GM15510 (cell line): ENCODE data around the gene DDRGK1.

Source experiments
- POLR2A ChIP-seq: IDR thresholded peaks from 3 replicates; pipeline ENCODE4 v1.6.1; 2011; ENCODE audit warnings: borderline replicate concordance; ENCODE audit not compliant: insufficient read length; ENCODE audit errors: extremely low read depth

Gene DDRGK1

DNA sequence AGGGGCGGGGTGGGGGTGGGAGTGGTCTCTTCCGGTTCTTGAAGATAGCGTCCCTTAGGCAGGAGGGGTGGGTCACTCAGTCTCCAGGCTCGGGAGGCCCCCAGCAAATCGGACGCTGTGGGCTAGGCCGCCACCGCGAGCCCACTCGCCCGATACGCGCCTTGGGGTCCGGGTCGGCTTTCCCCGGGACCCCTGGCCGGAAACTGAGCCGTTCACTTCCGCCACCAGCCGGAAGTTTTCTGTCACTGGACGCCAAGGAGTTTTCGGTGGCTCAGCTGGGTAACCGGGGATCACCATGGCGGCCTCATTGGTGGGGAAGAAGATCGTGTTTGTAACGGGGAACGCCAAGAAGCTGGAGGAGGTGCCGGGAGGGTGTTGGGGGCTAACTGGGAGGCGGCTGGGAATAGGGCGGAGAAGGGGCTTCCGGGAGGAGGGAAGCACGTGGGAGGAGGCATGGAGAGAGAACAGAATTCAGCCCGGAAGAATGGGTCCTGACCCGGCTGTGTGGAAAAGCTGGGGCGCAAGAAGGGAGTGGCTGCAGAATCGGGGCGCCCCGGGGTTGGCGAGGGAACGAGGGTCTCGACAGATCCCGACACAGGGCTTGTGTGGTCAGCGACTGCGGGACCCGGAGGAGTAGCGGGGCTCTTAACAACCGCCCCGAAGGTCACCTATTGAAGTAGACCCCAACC, 4.9 kb upstream of the DDRGK1 start, which contains the start of gene ITPA:
Gene ITPA, plus strand, starts transcription at position 242 of the 689 bp plus-strand sequence. Its CDS starts 54 bp downstream, at position 296.
- TF ChIP-seq POLR2A, result peak; percentile 69

GRCh38 chr20:3208786-3209256, 4.3 kb upstream of the DDRGK1 start:
- TF ChIP-seq POLR2A, result no peak

DNA sequence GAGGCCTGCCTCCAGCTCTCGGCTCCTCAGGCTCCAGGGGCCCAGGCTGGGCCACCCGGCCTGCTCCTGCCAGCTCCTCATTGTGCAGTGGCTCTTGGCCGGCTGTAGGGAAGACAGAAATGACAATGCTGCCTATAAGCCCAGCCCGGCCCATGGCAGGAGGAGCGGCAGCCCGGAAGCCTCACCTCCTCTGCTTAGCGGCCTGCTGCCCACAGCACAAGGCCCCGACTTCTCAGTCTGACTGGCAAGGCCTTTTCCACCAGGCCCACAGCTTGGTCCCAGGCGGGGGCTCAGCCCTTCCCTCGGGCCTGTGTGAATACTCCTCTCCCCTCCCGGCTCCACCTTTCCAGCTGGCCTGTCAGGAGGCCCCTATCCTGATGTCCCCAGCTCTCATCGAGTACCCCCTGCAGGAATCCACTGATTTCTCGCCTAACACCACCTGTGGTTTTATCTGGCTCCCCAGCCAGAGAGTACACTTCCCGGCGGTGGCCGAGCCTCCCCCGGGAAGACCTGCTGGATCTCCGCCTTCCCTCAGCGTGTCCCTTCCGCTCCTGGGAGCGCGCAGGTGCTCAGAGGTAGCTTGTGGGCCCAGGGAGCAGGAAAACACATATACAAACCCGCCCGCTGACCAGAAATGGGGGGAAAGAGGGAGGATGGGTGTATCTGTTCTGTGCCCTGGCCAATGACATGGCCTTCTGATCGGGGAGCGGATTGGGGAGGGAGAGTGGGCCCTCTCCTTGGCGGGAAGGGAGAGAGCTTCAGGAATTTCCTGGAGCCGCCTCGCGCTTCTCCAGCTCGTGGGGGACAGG, 963 bp downstream of the DDRGK1 start:
- TF ChIP-seq POLR2A, result no peak

DNA sequence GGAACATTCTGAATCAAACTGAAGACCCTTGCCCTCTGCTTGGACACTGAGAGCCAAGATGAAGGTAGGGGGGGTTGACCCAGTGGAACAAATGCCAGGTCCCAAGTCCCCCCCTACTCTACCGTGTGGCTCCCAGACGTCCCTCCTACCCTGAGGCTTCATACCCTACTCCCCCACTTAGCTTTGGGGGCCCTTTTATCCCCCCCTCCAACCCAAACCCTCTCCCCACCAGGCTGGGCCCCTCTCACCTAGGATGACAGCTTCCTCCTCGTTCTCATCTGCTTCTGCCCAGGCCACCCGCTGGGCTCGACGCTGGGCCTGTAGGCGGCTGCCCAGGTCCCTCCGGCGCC, 1.5 kb downstream of the DDRGK1 start:
- no peak for TF ChIP-seq POLR2A

GRCh38 chr20:3199976-3200755, 4.3 kb downstream of the DDRGK1 start:
- no peak for TF ChIP-seq POLR2A

- no peak for TF ChIP-seq POLR2A
Measured at GRCh38 chr20:3199206-3199605, 5.3 kb downstream of the DDRGK1 start.

DNA sequence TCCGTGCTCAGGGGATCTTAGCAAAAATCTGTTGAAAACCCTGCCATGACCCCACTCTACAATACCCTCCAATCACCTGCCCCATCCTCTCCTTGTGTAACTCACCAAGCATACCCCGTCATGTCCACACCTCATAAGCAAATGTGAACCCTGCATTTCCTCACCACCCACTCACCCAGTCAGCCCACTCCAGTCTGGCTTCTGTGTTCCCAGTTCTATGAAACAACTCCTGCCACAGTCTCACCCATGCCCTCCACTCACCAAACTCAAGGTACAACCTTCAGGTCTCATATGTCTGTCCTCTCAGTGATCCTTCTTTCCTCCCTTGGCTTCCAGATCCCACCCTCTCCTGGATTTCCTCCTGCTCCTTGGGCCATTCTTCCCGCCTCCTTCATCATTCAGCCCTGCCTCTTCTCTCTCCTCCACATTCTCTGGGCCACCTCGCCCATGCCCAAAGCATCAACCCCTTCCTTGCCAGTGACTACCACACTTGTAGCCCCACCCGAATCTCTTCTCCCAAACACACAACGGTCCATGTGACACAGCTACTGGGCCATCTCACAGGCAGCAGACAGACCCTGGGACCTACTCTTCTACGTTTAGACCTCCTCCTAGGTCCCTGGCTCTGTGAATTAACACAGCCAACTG, 8.8 kb downstream of the DDRGK1 start:
- TF ChIP-seq POLR2A, result no peak

- no peak for TF ChIP-seq POLR2A
Measured at GRCh38 chr20:3194617-3195280, 9.7 kb downstream of the DDRGK1 start.

DNA sequence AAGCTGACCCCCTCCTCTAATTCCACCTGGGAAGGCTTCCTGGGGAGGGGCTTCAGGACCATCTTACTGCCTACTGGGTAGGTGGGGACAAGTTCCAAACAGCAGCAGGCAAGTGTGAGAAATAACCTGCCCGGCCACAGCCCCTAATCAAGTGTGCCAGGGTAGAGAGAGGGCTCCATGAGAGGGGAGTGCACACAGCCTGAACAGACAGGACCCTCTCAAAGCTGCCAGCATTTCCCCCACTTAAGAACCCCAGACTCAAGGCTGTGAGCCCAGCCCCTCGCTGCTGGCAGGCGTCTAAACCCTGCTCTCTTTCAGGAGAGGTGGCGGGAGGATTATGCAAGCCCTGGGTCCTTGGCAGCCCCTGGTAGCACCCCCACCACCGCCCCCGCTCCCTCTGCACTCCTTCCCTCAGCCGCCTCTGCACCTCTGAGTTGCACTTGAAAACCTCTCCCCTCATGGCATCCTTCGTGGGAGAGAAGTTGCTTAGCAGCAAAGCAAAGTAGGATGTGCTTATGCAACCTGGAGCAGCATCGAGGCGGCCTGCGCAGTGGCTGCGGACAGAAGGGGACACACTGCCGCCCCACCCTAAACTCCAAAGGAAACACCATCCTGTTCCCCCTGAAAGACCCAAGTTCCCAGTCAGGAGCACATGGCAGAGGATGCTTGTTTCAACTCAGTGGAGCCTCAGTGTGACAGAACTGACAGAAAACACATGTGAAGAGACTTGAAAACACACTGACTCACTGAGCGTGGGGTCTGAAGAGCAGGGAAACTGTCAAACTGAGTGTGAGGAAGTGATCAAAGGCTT, 10.5 kb downstream of the DDRGK1 start:
- TF ChIP-seq POLR2A, result no peak

DNA sequence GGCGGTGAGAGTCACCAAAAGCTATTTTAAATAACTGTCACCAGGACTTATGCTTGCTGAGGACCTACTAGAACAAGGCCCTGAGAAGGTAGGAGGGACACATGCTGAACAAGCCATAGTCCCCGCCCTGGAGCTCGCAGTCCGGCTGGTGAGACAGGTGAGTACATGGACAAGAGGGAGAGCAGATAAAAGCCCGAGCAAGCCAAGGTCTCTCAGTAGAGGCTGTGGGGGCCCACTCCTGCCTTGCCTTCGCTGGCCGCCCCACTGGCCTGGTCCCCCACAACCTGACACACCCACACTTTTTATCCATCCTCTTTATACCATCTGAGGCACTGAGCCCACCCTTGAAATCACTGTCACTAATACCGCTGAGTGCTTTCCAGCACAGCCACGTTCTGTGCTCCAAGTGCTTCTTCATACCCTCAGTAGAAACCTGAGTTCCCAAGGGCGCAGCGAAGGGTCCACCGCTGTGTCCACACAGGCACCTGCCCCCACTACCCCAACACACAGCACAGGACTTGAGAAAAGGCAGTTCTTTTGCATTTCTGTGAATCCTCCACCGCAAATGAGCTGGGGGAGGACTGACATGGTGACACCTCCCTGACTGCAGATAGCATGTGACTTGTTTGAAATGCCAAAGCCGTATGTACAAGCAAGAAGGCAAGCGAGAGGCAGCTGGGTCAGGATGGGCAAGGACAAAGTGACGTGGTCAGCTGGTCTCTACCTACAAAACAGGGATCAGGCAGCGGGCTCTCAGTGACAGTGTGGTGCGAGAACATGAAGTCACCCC, 12.1 kb downstream of the DDRGK1 start:
- TF ChIP-seq POLR2A, result no peak

DNA sequence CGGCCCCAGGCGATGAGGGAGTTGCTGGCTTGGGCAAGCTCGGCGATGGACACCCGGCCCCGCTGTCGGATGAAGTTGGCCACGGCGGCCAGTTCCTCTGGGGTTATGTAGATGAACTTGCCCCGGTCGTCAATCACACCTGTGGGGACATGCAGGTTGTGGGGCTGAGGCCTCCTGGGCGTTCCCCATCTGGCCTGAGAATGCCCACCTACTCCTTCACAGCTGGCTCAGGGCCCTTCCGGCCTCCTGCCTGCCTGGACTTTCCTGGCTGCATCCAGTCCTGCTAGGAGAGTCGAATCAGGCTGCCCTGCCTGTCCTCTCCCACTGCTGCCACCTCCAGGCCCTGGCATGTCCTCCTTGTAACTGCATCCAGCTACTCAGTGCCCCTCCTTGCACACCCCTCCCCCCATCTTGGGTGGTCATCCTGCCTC, 13.8 kb downstream of the DDRGK1 start:
- TF ChIP-seq POLR2A, result no peak

GRCh38 chr20:3189561-3190131, 14.8 kb downstream of the DDRGK1 start:
- TF ChIP-seq POLR2A, result no peak

GRCh38 chr20:3188823-3189413, 15.6 kb downstream of the DDRGK1 start:
- no peak for TF ChIP-seq POLR2A
